PC-9 (cell line): ENCODE measurements around the gene USP33. TPM values are rescaled to one million over a fixed set of nuclear protein-coding genes. Genes with fewer than 3 reads are reported as not detected.

Source experiments
- BruUV-seq: library from RNA; stranded (reverse); fragments of 400-500 nt; replicated peaks from 2 replicates; lab custom pipeline; 2021; lab: Mats Ljungman, UMichigan
- CTCF ChIA-PET: fragments of 300-600 bp; sonication (Branson Sonifier 250); formaldehyde crosslinking; loops from one replicate; lab custom pipeline; 2022; ENCODE audit warnings: antibody characterized with exemption; lab: Charles Lee
- POLR2A ChIA-PET: fragments of 300-600 bp; sonication (Branson Sonifier 250); formaldehyde crosslinking; loops from one replicate; lab custom pipeline; 2022; ENCODE audit warnings: antibody characterized with exemption; ENCODE audit not compliant: unreplicated experiment; lab: Charles Lee
- DNase-seq, 2 experiments: peaks; one replicate each; pipeline versions ENCODE4 v3.0.0 to v3.0.0-alpha.2; 2015 to 2022; ENCODE audit warnings: mixed read lengths in 1 of 2
- H2AFZ ChIP-seq: fragments of 200-600 bp; sonication (generic); 2 replicates; pipeline ENCODE4 v1.8.1; 2017; ENCODE audit warnings: antibody characterized with exemption
- H3F3A ChIP-seq: fragments of 200-600 bp; sonication (generic); 2 replicates; pipeline ENCODE4 v1.8.1; 2017; ENCODE audit warnings: antibody characterized with exemption, mild to moderate bottlenecking, low read depth; ENCODE audit not compliant: insufficient read depth
- H3K27ac ChIP-seq: fragments of 200-600 bp; sonication (generic); 2 replicates; pipeline ENCODE4 v1.6.1; 2016; ENCODE audit warnings: mixed run types
- H3K27me3 ChIP-seq: fragments of 200-600 bp; sonication (generic); 2 replicates; pipeline ENCODE4 v1.6.1; 2016; ENCODE audit warnings: low read depth, mixed run types; ENCODE audit not compliant: insufficient read depth
- H3K36me3 ChIP-seq: fragments of 200-600 bp; sonication (generic); 2 replicates; pipeline ENCODE4 v1.6.1; 2016; ENCODE audit warnings: low read depth, mixed run types
- H3K4me1 ChIP-seq: fragments of 200-600 bp; sonication (generic); replicated peaks from 2 replicates; pipeline ENCODE4 v1.6.1; 2016; ENCODE audit warnings: mixed run types; ENCODE audit not compliant: insufficient read depth
- H3K4me2 ChIP-seq: fragments of 200-600 bp; sonication (generic); 2 replicates; pipeline ENCODE4 v1.6.1; 2017; ENCODE audit warnings: mixed run types
- H3K4me3 ChIP-seq: fragments of 200-600 bp; sonication (generic); 2 replicates; pipeline ENCODE4 v1.6.1; 2016; ENCODE audit warnings: mixed run types
- H3K79me2 ChIP-seq: fragments of 200-600 bp; sonication (generic); 2 replicates; pipeline ENCODE4 v1.6.1; 2017; ENCODE audit warnings: low read depth, mixed run types
- H3K9me2 ChIP-seq: fragments of 200-600 bp; sonication (generic); 2 replicates; pipeline ENCODE4 v1.8.1; 2017; ENCODE audit warnings: mild to moderate bottlenecking; ENCODE audit not compliant: insufficient read depth
- H3K9me3 ChIP-seq: fragments of 200-600 bp; sonication (generic); 2 replicates; pipeline ENCODE4 v1.8.1; 2016; ENCODE audit warnings: low read depth; ENCODE audit not compliant: insufficient read depth
- H4K20me1 ChIP-seq: fragments of 200-600 bp; sonication (generic); 2 replicates; pipeline ENCODE4 v1.8.1; 2017; ENCODE audit not compliant: insufficient read depth
- CTCF ChIP-seq: fragments of 200-600 bp; sonication (generic); conservative IDR thresholded peaks from 2 replicates; pipeline ENCODE4 v1.6.1; 2017; ENCODE audit warnings: mixed run types, antibody characterized with exemption, mild to moderate bottlenecking, moderate library complexity
- EZH2 ChIP-seq: fragments of 200-600 bp; sonication (generic); IDR thresholded peaks from 2 replicates; pipeline ENCODE4 v1.8.0; 2017; ENCODE audit warnings: antibody characterized with exemption, low read depth
- intact Hi-C: fragments of 100-400 bp; cut with micrococcal nuclease; formaldehyde crosslinking; loops from one replicate; pipeline ENCODE4 v1.10.0; 2022; ENCODE audit not compliant: unreplicated experiment
- total RNA-seq: library from RNA; stranded (reverse); gene quantifications from 2 replicates; pipeline ENCODE4 v1.2.3, GENCODE V29; 2021

Gene USP33
- total RNA-seq, 1 experiment from 2014 or later: 59.1 TPM

- Histone ChIP-seq H4K20me1 (peaks cover 98% of the 10 kb centered on the region), H3K4me3 (no peak overlapping the region), H3K36me3 (0 out of 2 replicates have a peak, but pooled peaks cover 14% of the 10 kb centered on the region), H3K4me2 (no peak overlapping the region), H2AFZ (no peak overlapping the region), H3K9me2 (no peaks in the 10 kb centered on the region), H3K79me2 (peaks cover 100% of the 10 kb centered on the region), H3F3A (peaks cover 19% of the 10 kb centered on the region), H3K4me1 (no peaks in the 10 kb centered on the region), H3K9me3 (no peaks in the 10 kb centered on the region), H3K27ac (no peak overlapping the region), H3K27me3 (no peaks in the 10 kb centered on the region)
- intact Hi-C loops: no loop called here
- BruUV-seq: no TSS peak
- CTCF ChIA-PET: no interaction called here
- POLR2A ChIA-PET: no interaction called here
- no peak for DNase-seq
- TF ChIP-seq EZH2 (no peak), CTCF (no peak)
These were observed 89.3 kb downstream of the USP33 start for GRCh38 chr1:77670330-77670729.

DNA sequence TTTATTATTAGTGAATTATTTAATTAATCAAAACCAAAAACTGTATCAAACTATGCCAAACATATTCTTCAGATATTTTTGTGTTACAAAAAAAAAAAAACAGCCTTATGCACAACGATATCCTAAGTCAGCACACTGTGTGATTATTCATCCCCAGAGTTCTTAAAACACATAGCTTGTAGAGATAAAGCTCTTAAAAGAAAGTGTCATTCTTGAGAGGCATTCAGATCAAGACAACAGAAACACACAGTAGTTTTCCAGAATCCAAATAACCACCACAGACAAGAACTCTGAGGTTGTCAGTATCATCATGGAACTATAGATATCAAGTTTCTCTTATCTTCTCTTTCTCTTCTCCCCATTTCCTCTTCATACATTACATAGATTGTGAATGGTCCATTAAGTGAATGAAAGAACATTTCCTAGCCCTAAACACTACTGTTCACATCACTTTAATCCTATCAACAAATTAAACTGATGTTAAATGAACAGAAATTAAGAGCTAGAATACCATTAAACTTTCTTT, 90.7 kb downstream of the USP33 start:
- H3K27me3 ChIP-seq: no peaks in the 10 kb centered on the region
- no peak for DNase-seq
- POLR2A ChIA-PET: no interaction called here
- H2AFZ ChIP-seq: no peak overlapping the region
- no peak overlapping the region for H3K4me2 ChIP-seq
- peaks cover 98% of the 10 kb centered on the region for H4K20me1 ChIP-seq
- peaks cover 100% of the 10 kb centered on the region for H3K79me2 ChIP-seq
- no peaks in the 10 kb centered on the region for H3K4me1 ChIP-seq
- H3K9me2 ChIP-seq: no peaks in the 10 kb centered on the region
- no peak overlapping the region for H3K4me3 ChIP-seq
- 0 out of 2 replicates have a peak, but pooled peaks cover 8% of the 10 kb centered on the region for H3K36me3 ChIP-seq
- no peak overlapping the region for H3K27ac ChIP-seq
- intact Hi-C loops: no loop called here
- no peak for TF ChIP-seq EZH2
- TF ChIP-seq CTCF: no peak
- H3F3A ChIP-seq: peaks cover 15% of the 10 kb centered on the region
- H3K9me3 ChIP-seq: no peaks in the 10 kb centered on the region
- no TSS peak for BruUV-seq
- CTCF ChIA-PET: interaction anchor here (0.6 kb wide), 1 partner anchor 10 kb away, joined by 6 read pairs; no protein-coding TSS in a partner anchor

DNA sequence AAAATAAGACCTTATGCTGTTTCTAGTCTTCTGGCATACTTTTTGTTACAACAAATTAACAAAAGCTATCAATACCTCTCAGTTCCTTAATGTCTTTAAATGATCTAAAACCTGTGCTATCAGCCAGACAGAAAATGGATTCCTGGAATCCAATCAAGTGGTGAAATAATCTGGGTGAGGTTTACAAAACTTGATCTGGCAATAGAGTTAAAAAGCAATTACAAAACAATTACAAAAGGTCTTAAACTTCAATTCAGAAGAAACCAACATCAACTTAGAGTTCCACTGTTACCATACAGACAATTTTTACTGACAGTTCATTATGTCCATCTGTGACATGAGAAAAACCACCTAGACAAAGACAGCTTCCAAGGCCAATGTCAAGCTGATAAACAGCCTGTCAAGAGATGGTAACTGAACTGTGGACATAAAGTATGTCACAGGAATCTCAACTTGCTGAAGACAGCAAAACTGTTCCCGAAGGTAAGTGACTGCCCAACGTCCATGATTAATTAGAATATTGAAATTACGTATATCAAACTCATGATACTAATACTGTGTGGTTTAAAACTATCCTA, 94.6 kb downstream of the USP33 start:
- Histone ChIP-seq H3K9me2 (no peaks in the 10 kb centered on the region), H3K4me3 (no peak overlapping the region), H3K36me3 (0 out of 2 replicates have a peak, but pooled peaks cover 4% of the 10 kb centered on the region), H3K27ac (no peak overlapping the region), H4K20me1 (peaks cover 96% of the 10 kb centered on the region), H3K79me2 (peaks cover 100% of the 10 kb centered on the region), H3K4me2 (no peak overlapping the region), H3K27me3 (no peaks in the 10 kb centered on the region), H3K4me1 (no peaks in the 10 kb centered on the region), H3K9me3 (no peaks in the 10 kb centered on the region), H2AFZ (no peak overlapping the region), H3F3A (no peaks in the 10 kb centered on the region; the same call in none of the 2 replicates)
- no TSS peak for BruUV-seq
- intact Hi-C loops: no loop called here
- CTCF ChIA-PET: no interaction called here
- TF ChIP-seq CTCF: no peak
- DNase-seq: no peak
- POLR2A ChIA-PET: no interaction called here
